Esophagus squamous epithelium (tissue), 4 donors: Measurements from ENCODE around the gene RFTN2.
"Not testable (repeated sequence)": the region's sequence is repeated elsewhere in the genome, so short reads cannot be mapped to it uniquely, and the experiment has no call there.

Experiments
- CTCF ChIP-seq, 6 experiments: fragments of 450-650 bp in 4 of 6; fragments of 200-600 bp in 2 of 6; sonication (generic) in 2 of 6; IDR thresholded peaks; one replicate each; pipeline ENCODE4 v1.5.1; 2016 to 2019; ENCODE audit warnings: antibody characterized with exemption in 6 of 6, mild to moderate bottlenecking in 4 of 6, moderate library complexity in 4 of 6
- POLR2A ChIP-seq, 4 donors: fragments of 450-650 bp; IDR thresholded peaks; one replicate each; pipeline ENCODE4 v1.6.1; 2017; ENCODE audit warnings: antibody characterized with exemption in 4 of 4, mild to moderate bottlenecking in 4 of 4, moderate library complexity in 3 of 4

- TF ChIP-seq CTCF, POLR2A (IDR thresholded peaks at IDR 0.05): not testable (repeated sequence)
These were observed 33.8 kb upstream of the RFTN2 start for GRCh38 chr2:197709140-197709539.
